Panc1 (cell line): ENCODE data around the gene ZFYVE28.

Experiments used
- POLR2AphosphoS5 ChIP-seq: IDR thresholded peaks from 2 replicates; pipeline ENCODE4 v1.6.1; 2012; ENCODE audit warnings: mild to moderate bottlenecking, low read depth, low read length, moderate library complexity
- REST ChIP-seq, 2 experiments: IDR thresholded peaks; 2 replicates each; pipeline ENCODE4 v1.6.1; 2011 to 2012; ENCODE audit warnings: low read depth in 2 of 2, control low read depth in 1 of 2, low read length in 1 of 2, mild to moderate bottlenecking in 1 of 2, moderate library complexity in 1 of 2; ENCODE audit not compliant: insufficient read depth in 1 of 2
- SIN3A ChIP-seq: IDR thresholded peaks from 2 replicates; pipeline ENCODE4 v1.6.1; 2012; ENCODE audit warnings: low read depth, mild to moderate bottlenecking, low read length, moderate library complexity, borderline replicate concordance; ENCODE audit not compliant: insufficient read depth
- TCF7L2 ChIP-seq: IDR thresholded peaks from 2 replicates; pipeline ENCODE4 v1.6.1; 2011; ENCODE audit warnings: mild to moderate bottlenecking, low read depth, low read length, inconsistent platforms
- TF ChIP-seq, protein P1 (sequence below): fragments of 450-650 bp; IDR thresholded peaks from 2 replicates; pipeline ENCODE4 v1.5.1; 2017; ENCODE audit warnings: mild to moderate bottlenecking

DNA sequence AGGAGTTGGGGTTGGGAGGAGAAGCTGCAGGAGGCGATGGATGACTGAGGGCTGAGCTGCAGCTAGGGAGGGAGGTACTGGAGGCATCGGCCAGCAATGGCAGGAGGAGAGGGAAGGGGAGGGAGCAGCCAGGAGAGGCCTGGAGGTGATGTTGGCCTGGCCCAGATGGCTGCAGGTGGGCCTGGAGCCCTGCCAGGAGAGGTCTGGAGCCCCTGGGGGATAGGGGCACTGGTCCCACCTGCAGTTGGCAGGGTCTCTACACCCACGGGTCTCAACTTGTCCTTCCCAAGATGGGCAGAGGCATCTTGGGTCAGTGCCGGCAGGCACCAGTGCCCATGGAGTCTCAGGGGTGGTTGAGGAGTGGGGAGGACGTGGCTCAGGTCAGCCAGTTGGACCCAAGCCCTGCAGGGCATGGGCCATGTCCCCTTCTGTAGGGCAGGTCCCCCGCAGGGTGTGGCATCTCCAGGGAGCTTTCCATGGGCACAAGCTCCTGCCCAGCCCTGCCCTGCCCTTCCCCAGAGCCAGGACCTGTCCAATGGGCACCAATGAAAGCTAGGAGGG, 153.9 kb downstream of the ZFYVE28 start:
- TF ChIP-seq, protein P1, sequence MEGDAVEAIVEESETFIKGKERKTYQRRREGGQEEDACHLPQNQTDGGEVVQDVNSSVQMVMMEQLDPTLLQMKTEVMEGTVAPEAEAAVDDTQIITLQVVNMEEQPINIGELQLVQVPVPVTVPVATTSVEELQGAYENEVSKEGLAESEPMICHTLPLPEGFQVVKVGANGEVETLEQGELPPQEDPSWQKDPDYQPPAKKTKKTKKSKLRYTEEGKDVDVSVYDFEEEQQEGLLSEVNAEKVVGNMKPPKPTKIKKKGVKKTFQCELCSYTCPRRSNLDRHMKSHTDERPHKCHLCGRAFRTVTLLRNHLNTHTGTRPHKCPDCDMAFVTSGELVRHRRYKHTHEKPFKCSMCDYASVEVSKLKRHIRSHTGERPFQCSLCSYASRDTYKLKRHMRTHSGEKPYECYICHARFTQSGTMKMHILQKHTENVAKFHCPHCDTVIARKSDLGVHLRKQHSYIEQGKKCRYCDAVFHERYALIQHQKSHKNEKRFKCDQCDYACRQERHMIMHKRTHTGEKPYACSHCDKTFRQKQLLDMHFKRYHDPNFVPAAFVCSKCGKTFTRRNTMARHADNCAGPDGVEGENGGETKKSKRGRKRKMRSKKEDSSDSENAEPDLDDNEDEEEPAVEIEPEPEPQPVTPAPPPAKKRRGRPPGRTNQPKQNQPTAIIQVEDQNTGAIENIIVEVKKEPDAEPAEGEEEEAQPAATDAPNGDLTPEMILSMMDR: no peak
- no peak for TF ChIP-seq REST (IDR thresholded peaks at IDR 0.05; ENCODE audit: insufficient read depth in 1 of 2, low read depth in 2 of 2, low read length in 1 of 2)
- TF ChIP-seq SIN3A: no peak
- TF ChIP-seq POLR2AphosphoS5: no peak
- TF ChIP-seq TCF7L2: no peak
